ENCODE measurements around the gene CDK14. TPM values are rescaled to one million over a fixed set of nuclear protein-coding genes. Genes with fewer than 3 reads are reported as not detected.
"Not testable (repeated sequence)": the region's sequence is repeated elsewhere in the genome, so short reads cannot be mapped to it uniquely, and the experiment has no call there.

Gene CDK14
- total RNA-seq, 1 donor from 2014 or later: 109 TPM

DNA sequence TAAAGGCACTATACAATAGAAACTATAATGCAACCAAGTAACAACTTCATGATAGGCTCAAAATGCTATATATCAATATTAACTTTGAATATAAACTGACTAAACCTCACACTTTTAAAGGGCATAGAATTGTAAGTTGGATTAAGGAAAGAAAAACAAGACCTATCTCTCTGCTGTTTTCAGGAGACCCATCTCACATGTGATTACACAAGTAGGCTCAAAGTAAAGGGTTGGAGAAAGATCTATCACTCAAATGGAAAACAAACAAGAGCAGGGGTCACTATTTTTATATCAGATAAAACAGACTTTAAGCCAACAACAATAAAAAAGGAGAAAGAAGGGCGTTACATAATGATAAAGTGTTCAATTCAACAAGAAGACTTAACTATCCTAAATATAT, 155.5 kb downstream of the CDK14 start:
- no peak for DNase-seq (ENCODE audit: low spot score)

DNA sequence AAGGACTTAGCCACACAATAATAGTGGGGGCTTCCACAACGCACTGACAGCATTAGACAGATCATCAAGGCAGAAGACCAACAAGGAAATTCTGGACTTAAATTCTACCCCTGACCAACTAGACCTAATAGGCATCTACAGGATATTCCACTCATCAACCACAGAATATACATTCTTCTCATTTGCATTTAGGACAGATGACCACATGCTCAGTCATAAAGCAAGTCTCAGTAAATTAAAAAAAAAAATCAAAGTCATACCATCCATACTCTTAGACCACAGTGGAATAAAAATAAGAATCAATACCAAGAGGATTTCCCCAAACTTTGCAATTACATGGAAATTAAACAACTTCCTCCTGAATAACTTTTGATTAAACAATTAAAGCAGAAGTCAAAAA, 155.9 kb downstream of the CDK14 start:
- DNase-seq (ENCODE audit: low spot score): no peak

DNA sequence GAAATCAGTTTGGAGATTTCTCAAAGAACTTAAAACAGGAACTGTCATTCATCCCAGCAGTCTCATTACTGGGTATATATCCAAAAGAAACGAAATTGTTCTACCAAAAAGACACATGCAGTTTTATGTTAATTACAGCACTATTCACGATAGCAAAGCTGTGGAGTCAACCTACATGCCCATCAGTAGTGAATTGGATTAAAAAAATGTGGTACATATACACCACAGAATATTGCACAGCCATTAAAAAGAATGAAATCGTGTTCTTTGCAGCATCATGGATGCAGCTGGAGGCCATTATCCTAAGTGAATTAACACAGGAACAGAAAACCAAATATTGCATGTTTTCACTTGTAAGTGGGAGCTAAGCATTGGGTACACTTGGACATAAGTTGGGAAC, 158.9 kb downstream of the CDK14 start:
- DNase-seq (ENCODE audit: low spot score): no peak

DNA sequence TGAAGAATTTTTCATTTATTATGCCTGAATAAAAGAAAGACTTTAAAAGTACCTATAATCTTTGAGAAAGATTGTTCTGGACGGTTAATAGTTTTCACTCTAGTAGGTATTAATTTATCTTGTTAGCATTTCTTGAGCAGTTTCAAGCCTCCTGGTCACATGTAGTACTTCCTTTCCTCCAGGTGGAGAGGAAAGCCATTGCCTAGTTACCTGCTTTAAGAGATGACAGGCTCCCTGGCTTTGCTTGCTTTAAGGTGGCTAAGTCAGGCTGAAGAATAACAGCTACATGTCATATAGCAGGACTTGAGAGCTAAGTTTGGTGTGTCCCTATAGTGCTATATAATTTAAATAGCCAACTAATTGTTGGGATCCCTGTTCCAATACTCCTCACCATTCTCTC, 160.2 kb downstream of the CDK14 start:
- DNase-seq (ENCODE audit: low spot score): no peak

DNA sequence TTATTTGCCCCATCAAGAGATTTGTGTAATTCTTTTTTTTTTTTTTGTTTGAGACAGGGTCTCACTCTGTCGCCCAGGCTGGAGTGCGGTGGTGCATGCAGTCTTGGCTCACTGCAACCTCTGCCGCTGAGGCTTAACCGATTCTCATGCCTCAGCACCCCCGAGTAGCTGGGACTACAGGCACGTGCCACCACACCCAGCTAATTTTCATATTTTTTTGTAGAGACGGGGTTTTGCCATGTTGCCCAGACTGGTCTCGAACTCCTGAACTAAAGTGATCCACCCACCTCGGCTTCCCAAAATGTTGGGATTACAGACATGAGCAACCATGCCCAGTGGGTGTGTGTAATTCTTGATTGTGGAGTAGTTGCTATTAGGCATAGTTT, 161.4 kb downstream of the CDK14 start:
- not testable (repeated sequence) for DNase-seq (ENCODE audit: low spot score)

DNA sequence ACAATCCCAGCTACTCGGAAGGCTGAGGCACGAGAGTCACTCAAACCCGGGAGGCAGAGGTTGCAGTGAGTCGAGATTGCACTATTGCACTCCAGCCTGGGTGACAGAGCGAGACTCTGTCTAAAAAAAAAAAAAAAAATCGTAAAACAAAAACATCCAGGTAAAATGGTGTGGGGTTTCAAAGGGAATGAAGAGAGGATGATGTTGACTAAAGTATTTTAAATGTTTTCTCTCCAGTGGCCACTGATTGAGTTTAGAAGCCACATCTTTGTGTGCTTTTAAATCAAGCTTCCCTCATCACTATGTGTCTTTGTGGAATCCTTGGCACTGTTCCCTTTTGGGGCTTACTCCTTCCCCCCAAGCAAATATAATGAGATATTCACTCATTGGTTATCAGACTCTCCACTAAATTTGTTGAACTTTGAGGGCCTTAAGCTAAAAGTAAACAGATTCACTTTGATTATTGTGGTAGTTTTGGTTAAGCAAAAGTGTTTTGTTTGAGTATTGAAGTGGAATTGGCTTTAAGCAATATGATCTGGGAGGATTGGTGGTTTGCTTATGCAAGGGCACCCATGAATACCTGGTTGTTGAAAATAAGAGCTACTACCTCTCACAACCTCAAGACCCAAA, 162.9 kb downstream of the CDK14 start:
- no peak for DNase-seq (ENCODE audit: low spot score)

DNA sequence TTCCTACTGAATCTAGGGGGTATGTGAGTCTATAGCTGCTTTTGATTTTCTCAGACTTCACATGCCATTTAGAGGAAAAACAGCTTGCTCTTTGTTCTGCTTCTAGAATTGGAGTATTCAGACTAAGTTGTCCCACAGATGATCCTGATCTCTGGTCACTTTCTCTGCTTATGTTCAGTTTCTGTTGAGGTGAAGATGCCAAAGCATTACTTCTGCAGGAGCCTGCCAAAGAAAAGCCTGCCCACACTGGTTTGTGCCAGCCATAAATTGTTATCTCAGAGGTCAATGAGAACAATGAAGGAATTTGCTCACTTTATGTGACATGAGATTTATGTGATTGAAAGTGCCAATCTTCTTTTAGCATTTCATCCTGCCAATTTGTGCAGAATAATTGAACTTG, 163.6 kb downstream of the CDK14 start:
- no peak for DNase-seq (ENCODE audit: low spot score)

DNA sequence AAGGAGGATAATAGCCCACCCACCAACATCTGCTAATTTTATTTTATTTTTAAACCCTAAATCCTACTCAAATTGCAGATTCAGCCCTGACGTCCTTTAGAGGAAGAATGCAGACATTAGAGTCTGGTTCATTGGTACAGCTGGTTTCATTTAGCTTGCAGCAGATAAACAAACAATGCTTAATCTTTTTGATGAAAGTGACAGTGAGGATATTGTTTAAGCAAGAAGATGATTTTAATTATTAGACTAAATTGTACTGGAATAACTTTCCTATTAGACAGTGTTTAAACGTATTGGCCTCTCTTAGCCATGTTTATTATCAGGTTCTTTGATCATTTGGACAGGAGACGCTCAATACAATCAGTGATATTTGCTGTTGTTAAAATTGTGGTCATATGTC, 164.8 kb downstream of the CDK14 start:
- DNase-seq (ENCODE audit: low spot score): no peak

DNA sequence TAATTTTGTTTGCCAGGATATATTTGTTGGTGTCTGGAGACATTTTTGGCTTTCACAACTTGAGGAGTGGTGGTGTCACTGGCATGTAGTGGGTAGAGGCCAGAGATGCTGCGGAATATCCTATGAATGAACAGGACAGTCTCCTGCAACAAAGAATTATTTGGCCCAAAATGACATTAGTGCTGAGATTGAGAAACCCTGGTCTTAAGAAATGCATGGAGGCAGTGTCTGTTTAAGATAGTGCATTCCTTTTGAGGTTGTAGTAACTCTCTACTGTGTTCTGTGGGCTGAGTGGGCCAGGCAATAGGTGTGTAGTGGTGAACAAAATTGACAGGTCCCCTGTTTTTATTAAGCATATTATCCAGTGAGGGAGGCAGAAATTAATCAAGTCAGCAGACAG, 165.5 kb downstream of the CDK14 start:
- DNase-seq (ENCODE audit: low spot score): no peak

DNA sequence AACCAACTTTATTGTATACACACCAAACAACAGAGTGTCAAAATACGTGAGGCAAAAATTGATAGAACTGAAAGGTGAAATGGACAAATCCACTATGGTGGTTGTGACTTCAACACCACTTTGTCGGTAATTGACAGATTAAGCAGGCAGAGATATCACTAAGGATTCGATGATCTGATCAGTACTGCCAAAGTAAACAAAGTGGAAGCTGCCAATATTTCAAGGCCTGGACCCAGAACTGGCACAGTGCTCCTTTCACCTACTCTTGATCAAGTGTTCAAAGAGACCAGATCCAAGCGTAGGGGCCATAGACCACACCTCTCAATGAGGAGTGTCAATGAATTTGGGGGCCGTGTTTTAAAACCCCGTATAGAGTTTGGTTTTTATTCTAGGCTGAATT, 167.0 kb downstream of the CDK14 start:
- no peak for DNase-seq (ENCODE audit: low spot score)

DNA sequence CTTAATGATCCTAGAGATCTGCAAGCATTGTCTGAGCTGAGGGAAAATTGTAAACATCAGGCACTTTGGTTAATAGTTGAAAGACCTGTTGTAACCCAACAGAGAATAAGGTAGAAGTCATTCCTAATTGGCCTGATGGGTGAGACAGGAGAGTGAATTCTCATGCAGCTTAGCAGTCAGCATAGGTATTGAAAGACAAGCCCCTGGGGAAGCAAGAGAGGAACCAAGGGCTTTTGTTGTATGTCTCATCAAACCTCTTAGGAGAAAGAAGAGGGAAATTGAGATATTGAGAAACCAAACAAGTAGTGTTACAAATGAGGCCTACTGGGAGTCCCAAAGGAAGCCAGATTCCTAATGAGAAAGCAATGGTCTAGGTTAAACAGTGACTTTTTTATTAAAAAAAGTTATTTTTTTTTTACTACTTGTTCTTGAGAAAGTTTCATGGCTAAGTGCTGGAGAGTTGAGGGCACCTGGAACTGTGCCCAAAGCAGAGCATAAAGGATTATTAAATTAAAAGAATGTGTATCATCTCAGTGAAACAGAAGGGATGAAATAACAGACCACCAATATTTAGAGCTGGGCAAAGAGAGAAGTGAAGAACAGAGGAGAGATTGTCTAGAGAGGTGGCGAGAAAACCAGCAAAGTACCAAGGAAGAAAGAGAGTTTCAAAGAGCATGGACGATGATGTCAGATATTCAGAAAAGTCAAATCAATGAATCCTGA, 168.9 kb downstream of the CDK14 start:
- no peak for DNase-seq (ENCODE audit: low spot score)

DNA sequence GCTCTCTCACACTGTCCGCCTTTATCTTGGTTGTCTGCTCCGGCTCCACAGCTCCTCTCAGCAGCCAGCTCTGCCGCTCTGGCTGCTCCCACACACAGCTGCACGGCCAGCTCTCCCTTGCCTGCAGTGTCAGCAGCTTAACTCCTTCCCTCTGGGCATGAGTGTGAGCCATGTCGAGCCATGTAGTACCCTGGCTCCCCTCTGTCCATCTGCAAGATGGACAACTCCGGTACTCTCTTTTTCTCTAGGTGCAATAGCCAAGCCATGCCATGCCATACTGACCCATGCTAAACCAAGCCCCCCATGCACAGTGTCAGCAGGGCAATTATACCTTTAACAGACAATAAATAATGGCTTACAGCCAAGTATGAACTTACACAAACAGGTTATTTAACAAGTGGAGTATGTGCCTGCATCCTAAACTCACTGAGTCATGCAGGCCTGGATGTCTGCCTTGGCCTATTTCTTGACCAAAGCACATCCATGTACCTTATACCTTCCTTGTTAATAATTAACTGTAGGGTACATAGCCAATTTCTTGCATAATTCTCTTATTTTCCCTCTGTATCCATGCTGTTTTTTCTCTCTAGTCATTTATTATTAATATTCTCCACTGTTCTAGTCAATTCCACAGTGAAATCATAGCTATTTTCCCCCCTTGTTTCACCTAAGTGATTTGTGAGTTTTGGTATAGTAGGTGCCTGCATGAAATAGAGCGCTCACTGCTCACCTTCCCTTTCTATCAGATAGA, 170.9 kb downstream of the CDK14 start:
- peak; percentile 75 for DNase-seq (ENCODE audit: low spot score)

DNA sequence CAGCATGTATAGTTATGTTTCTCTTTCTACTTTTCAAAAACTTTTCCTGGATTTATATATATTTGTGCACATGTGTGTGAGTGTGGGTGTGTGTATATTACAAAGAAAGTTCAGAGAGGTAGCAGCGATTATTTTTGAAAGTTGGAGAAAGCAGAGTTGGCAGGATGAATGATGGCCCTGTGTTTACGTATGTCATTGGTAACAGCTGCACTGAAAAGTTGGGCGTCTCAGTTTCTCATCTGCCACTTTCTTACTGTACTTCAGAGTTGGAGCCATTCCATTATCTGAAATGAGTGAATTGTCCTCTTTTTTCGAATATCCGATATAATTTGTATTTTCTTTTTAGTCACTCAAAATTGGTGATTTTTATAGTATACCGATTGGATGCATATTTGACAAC, 172.2 kb downstream of the CDK14 start:
- DNase-seq (ENCODE audit: low spot score): no peak

DNA sequence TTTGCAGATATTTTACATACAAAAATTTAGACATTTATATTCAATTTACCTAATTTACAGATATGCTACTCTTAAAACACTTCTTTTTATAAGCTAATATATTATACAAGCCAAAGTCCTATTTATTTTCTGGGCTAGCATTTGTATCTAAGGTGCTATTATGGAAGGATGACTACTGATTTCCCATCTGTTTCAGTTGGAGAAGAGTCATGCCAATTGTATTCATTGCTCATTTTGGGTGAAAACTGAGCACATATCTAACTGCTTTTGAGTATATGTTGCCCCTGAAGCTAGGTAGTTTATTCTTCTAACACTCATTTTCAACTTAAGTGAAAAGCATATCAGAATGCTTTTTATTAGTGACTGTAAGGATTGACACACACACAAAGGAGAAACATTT, 172.9 kb downstream of the CDK14 start:
- DNase-seq (ENCODE audit: low spot score): no peak

DNA sequence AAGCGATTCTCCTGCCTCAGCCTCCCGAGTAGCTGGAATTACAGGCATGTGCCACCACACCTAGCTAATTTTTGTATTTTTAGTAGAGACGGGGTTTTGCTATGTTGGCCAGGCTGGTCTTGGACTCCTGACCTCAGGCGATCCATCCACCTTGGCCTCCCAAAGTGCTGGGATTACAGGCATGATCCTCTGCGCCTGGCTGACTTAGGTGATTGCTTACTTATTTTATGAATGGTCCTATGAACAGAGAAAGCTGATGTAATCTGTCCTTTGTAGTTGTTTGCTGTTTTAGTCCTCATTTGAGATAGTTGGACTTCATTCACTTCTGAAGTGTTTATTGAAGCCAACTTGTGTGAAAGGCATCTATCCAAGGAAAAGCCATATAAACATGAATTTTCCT, 173.4 kb downstream of the CDK14 start:
- not testable (repeated sequence) for DNase-seq (ENCODE audit: low spot score)

DNA sequence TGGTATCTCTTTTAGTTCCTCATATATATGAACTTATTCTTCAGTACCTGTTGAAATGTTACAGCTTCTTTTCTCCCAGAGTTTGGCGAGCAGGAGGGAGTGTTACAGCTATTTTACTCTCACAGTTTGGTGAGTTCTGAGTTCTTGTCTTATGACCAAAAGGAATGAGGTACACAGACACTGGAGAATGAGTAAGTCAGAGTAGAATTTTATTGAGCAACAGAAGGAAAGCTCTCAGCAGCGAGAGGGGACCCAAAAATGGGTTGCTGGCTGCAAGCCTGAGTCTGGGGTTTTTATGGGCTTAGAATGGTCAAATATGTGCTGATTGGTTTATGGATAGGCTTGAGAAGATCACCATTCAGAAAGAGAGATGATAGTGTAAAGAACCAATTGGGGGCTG, 175.2 kb downstream of the CDK14 start:
- DNase-seq (ENCODE audit: low spot score): no peak

DNA sequence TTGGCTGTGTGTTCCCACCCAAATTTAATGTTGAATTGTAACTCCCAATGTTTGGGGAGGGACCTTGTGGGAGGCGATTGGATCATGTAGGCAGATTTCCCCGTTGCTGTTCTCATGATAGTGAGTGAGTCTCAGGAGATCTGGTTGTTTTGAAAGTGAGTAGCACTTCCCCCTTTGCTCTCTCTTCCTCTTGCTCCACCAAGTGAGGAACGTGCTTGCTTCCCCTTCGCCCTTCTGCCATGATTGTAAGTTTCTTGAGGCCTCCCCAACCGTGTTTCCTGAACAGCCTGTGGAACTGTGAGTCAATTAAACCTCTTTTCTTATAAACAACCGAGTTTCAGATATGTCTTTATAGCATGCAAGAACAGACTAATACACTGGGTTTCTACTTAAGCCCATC, 176.3 kb downstream of the CDK14 start:
- no peak for DNase-seq (ENCODE audit: low spot score)

DNA sequence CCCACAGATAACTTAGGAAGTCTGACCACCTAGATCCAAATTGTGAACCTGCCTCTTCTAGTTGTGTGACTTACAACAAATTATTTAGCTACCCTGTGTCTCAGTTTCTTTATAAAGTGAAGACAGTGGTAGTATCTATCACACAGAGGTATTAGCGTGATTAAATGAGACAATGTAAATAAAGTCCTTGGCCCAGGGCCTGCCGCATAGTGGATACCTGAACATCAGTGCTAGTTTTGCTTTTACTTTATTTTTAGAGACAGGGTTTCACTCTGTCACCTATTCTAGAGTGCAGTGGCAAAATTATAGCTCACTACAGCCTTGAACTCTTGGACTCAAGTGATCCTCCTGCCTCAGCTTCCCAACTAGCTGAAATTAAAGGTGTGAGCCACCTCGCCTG, 177.1 kb downstream of the CDK14 start:
- DNase-seq (ENCODE audit: low spot score): no peak

DNA sequence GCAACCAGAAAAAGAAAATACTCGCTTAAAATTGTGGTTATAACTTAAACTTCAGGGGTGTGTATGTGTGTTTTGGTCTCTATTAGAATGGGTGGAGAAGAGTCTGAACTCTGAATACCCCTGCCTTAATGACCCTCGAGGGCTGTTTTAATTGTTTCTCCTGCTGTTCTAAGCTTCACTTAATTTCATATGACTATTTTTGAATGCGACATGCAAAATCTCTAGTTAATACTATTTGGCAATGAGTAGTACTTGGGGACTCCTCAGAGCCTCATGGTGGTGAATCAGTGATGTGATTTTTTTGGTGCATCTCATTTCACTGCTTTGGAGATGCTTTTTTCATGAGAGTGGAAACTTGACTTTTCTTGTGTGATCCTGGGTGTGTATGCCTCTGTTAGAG, 178.6 kb downstream of the CDK14 start:
- no peak for DNase-seq (ENCODE audit: low spot score)

DNA sequence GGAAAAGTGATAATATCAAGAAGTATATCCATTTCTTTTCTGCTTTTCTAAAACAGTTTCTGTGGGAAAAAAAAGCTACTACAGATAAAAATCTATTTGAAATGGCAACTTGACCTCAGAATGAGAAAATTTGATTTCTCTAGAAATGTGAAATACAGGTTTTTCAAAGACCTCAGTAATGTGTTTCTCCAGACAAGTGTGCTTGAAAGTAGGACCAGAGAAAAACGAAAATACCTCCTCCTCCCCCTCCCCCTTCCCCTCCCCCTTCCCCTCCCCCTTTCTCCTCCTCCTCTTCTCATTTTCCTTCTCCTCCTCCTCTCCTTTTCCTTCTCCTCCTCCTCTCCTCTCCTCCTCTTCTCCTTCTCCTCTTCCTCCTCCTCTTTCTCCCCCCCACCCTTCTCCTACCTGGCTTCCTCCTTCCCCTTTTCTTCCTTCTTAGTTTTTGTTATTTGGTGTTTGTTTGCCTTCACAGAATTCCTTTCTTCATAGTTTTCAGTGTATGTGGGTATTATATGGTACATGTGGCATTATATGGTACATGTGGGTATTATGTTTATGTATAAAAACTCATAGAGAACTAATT, 179.4 kb downstream of the CDK14 start:
- DNase-seq (ENCODE audit: low spot score): no peak

DNA sequence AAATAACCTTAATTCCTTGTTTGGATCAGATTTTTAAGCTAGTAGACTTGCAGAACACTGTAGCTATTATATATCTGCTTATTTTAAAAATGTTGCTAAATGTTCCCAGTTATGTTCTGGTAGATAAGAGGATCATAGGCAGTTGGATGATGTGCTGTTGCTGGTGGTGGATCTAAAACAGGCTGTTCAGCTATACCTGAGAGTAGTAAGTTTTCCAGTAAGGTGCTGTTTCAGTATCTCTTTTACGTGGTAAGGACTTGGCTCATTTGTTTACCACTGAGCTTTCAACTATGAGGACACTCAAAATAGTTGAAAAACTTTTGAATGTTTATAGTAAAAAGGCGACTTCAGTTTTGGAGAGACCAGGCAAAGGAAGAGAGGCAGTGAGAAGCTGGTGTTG, 180.9 kb downstream of the CDK14 start:
- DNase-seq (ENCODE audit: low spot score): peak; percentile 67

DNA sequence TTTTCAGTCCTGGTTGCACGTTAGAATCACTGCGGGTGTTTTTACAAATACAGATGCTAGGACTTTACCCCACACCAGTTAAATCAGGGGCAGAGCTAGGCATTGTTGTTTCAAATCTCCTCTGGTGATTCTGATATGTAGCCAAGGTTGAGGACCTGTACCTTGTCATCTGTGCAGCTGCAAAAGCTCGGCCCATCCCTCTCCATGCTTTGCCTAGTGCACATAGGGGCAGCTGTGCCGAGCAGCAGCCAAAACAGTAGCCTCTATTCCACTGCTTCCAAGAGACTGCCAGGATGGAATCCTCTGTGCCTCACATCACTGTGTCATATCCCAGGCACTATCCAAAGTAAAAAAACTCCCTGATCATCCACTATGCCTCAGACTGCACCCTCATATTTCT, 181.3 kb downstream of the CDK14 start:
- DNase-seq (ENCODE audit: low spot score): peak; percentile 71

DNA sequence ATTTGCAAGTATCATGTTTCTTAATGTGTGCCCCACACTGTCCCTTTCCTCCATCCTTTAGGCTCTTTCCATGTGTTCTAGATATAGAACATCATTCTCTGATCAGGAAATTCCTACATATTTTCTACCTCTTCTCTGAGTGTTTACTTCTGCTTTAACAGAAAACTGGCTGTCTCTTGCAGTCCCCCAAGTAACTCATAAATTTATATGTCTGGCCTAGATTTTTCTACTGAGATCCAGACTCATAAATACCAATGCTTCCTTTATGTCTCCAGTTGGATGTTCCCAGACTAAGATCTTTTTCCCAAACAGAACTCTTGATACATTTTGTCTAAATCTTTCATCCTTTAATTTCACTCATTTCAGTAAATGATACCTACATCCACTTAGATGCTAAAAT, 181.8 kb downstream of the CDK14 start:
- DNase-seq (ENCODE audit: low spot score): peak; percentile 60
